Measurements from ENCODE around the gene GPC6. TPM values are rescaled to one million over a fixed set of nuclear protein-coding genes. Genes with fewer than 3 reads are reported as not detected.

GPC6 gene
- total RNA-seq, 1 experiment from 2014 or later: 0.22 TPM

DNA sequence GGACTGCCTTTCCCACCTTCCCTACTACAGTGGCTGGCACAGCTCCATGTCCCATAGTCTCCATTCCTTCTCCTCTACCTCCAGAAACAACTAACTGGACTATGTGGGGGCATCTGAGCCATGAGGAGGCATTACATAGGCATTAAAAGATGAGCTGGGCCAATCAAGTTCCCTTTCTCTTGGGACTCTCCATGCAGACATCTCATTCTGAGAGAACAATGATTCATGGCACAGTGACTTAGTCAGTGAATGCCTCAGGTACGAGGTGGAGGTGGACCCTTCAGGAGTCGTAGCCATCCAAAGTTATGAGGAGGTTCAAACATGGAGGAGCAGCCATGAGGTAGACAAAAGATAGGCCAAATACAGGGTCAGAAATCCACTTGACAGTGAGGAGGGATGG is 70.0 kb downstream of the GPC6 start:
- RAD21 ChIA-PET (ENCODE audit: low non-redundant PET in 1 of 2, low total read pairs in 2 of 2, uncharacterized antibody in 2 of 2, unreplicated experiment in 2 of 2): no interaction called here
- CTCF ChIA-PET: no interaction called here
- no peaks in the 10 kb centered on the region for H3K36me3 ChIP-seq (ENCODE audit: control insufficient read depth in 1 of 2, insufficient read depth in 2 of 2, low read length in 2 of 2)
- DNase-seq (ENCODE audit: low read depth, low spot score) (no peak), ATAC-seq (no peak)
- no peak overlapping the region for H3K27ac ChIP-seq (ENCODE audit: low read depth, low read length)
- H3K4me3 ChIP-seq (replicated peaks in 1 of 2; ENCODE audit: low read depth in 1 of 2, low read length in 2 of 2): no peak overlapping the region
- no peaks in the 10 kb centered on the region for H3K27me3 ChIP-seq (ENCODE audit: insufficient read depth, low read length)
- H3K9ac ChIP-seq (ENCODE audit: low read length): no peak overlapping the region
- H3K4me1 ChIP-seq (ENCODE audit: control insufficient read depth in 1 of 2, insufficient read depth in 2 of 2, low read length in 2 of 2): no peaks in the 10 kb centered on the region
- intact Hi-C loops (cut with micrococcal nuclease): no loop called here
- H2AFZ ChIP-seq (ENCODE audit: low read depth, low read length, poor library complexity, severe bottlenecking): no peak overlapping the region
- no peaks in the 10 kb centered on the region for H3K79me2 ChIP-seq (ENCODE audit: insufficient read depth, low read length)
- H3K9me2 ChIP-seq (ENCODE audit: insufficient read depth): no peaks in the 10 kb centered on the region
- H3K4me2 ChIP-seq (ENCODE audit: low read length): no peak overlapping the region
- BruUV-seq (replicated peaks): no TSS peak
- H4K20me1 ChIP-seq (ENCODE audit: insufficient read depth): no peaks in the 10 kb centered on the region
- peaks cover 13 to 16% of the 10 kb centered on the region in 2 experiments; a peak in 2 of 4 replicates for H3K9me3 ChIP-seq (ENCODE audit: control insufficient read depth in 1 of 2, insufficient read depth in 1 of 2, low read depth in 1 of 2, low read length in 2 of 2)
- TF ChIP-seq, protein P1, sequence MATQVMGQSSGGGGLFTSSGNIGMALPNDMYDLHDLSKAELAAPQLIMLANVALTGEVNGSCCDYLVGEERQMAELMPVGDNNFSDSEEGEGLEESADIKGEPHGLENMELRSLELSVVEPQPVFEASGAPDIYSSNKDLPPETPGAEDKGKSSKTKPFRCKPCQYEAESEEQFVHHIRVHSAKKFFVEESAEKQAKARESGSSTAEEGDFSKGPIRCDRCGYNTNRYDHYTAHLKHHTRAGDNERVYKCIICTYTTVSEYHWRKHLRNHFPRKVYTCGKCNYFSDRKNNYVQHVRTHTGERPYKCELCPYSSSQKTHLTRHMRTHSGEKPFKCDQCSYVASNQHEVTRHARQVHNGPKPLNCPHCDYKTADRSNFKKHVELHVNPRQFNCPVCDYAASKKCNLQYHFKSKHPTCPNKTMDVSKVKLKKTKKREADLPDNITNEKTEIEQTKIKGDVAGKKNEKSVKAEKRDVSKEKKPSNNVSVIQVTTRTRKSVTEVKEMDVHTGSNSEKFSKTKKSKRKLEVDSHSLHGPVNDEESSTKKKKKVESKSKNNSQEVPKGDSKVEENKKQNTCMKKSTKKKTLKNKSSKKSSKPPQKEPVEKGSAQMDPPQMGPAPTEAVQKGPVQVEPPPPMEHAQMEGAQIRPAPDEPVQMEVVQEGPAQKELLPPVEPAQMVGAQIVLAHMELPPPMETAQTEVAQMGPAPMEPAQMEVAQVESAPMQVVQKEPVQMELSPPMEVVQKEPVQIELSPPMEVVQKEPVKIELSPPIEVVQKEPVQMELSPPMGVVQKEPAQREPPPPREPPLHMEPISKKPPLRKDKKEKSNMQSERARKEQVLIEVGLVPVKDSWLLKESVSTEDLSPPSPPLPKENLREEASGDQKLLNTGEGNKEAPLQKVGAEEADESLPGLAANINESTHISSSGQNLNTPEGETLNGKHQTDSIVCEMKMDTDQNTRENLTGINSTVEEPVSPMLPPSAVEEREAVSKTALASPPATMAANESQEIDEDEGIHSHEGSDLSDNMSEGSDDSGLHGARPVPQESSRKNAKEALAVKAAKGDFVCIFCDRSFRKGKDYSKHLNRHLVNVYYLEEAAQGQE (IDR thresholded peaks at IDR 0.05; ENCODE audit: low read depth): no peak
- TF ChIP-seq, protein P2, sequence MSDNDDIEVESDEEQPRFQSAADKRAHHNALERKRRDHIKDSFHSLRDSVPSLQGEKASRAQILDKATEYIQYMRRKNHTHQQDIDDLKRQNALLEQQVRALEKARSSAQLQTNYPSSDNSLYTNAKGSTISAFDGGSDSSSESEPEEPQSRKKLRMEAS (IDR thresholded peaks at IDR 0.05): no peak
- no peak for TF ChIP-seq CEBPB (IDR thresholded peaks at IDR 0.05; ENCODE audit: low read depth)
- no peak for TF ChIP-seq POLR2A (IDR thresholded peaks at IDR 0.05; ENCODE audit: borderline replicate concordance, extremely low read depth, insufficient read depth, insufficient read length)
- TF ChIP-seq SP1 (IDR thresholded peaks at IDR 0.05; ENCODE audit: low read depth): no peak
- TF ChIP-seq EZH2 (IDR thresholded peaks at IDR 0.05): no peak
- TF ChIP-seq YY1 (IDR thresholded peaks at IDR 0.05; ENCODE audit: extremely low read depth, insufficient replicate concordance, low read depth, low read length): no peak
- TF ChIP-seq ELF1 (IDR thresholded peaks at IDR 0.05; ENCODE audit: borderline replicate concordance, low read depth): no peak
- no peak for TF ChIP-seq POLR2AphosphoS5 (IDR thresholded peaks at IDR 0.05; ENCODE audit: low read depth, low read length)
- TF ChIP-seq ZFX (IDR thresholded peaks at IDR 0.05): no peak
- no peak for TF ChIP-seq RAD21 (IDR thresholded peaks at IDR 0.05; ENCODE audit: low read depth)
- no peak for TF ChIP-seq EGR1 (IDR thresholded peaks at IDR 0.05; ENCODE audit: low read depth)
- POLR2A ChIA-PET: no interaction called here
